GM12878 (cell line): ENCODE data around the gene THSD4. TPM values are rescaled to one million over a fixed set of nuclear protein-coding genes. Genes with fewer than 3 reads are reported as not detected.

Experiments
- ATAC-seq: fragments of 200-7000 bp; cut with Tn5 transposase; 3 replicates; pipeline ENCODE4 v1.9.1; 2020; ENCODE audit warnings: mild to moderate bottlenecking, moderate library complexity
- BruUV-seq: library from RNA; stranded (reverse); fragments of 400-500 nt; replicated peaks from 2 replicates; lab custom pipeline; 2021; lab: Mats Ljungman, UMichigan
- CTCF ChIA-PET: fragments of 300-600 bp; sonication (Branson Sonifier 250); formaldehyde crosslinking; extraction: SDS; loops from one replicate; lab custom pipeline; 2021; ENCODE audit warnings: inconsistent platforms; lab: Yijun Ruan, JAX
- POLR2A ChIA-PET: fragments of 350-600 bp; formaldehyde crosslinking; extraction: SDS; loops from one replicate; lab custom pipeline; 2021; ENCODE audit warnings: inconsistent platforms; lab: Charles Lee
- RAD21 ChIA-PET: fragments of 300-600 bp; sonication (Branson Sonifier 250); formaldehyde crosslinking; loops from one replicate; lab custom pipeline; 2023; ENCODE audit warnings: antibody characterized with exemption; ENCODE audit not compliant: unreplicated experiment; lab: Charles Lee
- SMC1A ChIA-PET: fragments of 300-600 bp; sonication (Branson Sonifier 250); formaldehyde crosslinking; loops from one replicate; lab custom pipeline; 2023; ENCODE audit not compliant: unreplicated experiment, uncharacterized antibody; lab: Charles Lee
- DNase-seq: peaks from one replicate; pipeline ENCODE4 v3.0.0-alpha.2; 2011; ENCODE audit warnings: low read depth, low spot score
- FAIRE-seq: peaks from 3 replicates; lab custom pipeline; 2011; peaks lifted over from hg19 to GRCh38; lab: Jason Lieb, UNC
- H2AFZ ChIP-seq: 2 replicates; pipeline ENCODE4 v1.6.0; 2011; ENCODE audit warnings: low read depth, low read length, control low read depth; ENCODE audit not compliant: control insufficient read depth
- H3K27ac ChIP-seq: 2 replicates; pipeline ENCODE4 v1.5.1; 2011; ENCODE audit warnings: control low read depth; ENCODE audit not compliant: control insufficient read depth, insufficient read depth
- H3K27me3 ChIP-seq, 2 experiments: replicated peaks in 1 of 2; 2 replicates each; pipeline versions ENCODE4 v1.6.0 to v1.6.1; 2011; ENCODE audit warnings: low read length in 1 of 2; ENCODE audit not compliant: control insufficient read depth in 2 of 2, insufficient read depth in 2 of 2
- H3K36me3 ChIP-seq, 2 experiments: 2 replicates each; pipeline ENCODE4 v1.5.1; 2011; ENCODE audit warnings: low read length in 1 of 2; ENCODE audit not compliant: control insufficient read depth in 2 of 2, insufficient read depth in 2 of 2
- H3K4me1 ChIP-seq: 2 replicates; pipeline ENCODE4 v1.6.1; 2011; ENCODE audit warnings: mild to moderate bottlenecking, low read length, moderate library complexity, mixed read lengths; ENCODE audit not compliant: control insufficient read depth, insufficient read depth
- H3K4me2 ChIP-seq: 2 replicates; pipeline ENCODE4 v1.6.0; 2011; ENCODE audit warnings: control low read depth; ENCODE audit not compliant: control insufficient read depth, insufficient read depth
- H3K4me3 ChIP-seq: fragments of 200-600 bp; sonication (generic); 2 replicates; pipeline ENCODE4 v1.5.1; 2016
- H3K79me2 ChIP-seq: 2 replicates; pipeline ENCODE4 v1.6.0; 2011; ENCODE audit warnings: low read length; ENCODE audit not compliant: control insufficient read depth, insufficient read depth
- H3K9ac ChIP-seq: 2 replicates; pipeline ENCODE4 v1.8.0; 2011; ENCODE audit warnings: low read length, control low read depth, mixed read lengths; ENCODE audit not compliant: control insufficient read depth, insufficient read depth
- H3K9me3 ChIP-seq: replicated peaks from 3 replicates; pipeline ENCODE4 v1.5.1; 2011; ENCODE audit warnings: mild to moderate bottlenecking, low read length; ENCODE audit not compliant: control insufficient read depth, insufficient read depth
- H4K20me1 ChIP-seq: 2 replicates; pipeline ENCODE4 v1.6.0; 2011; ENCODE audit not compliant: control insufficient read depth, insufficient read depth
- WGBS: methylation state at CpG from one replicate; pipeline ENCODE4 v1.1.6; 2016; ENCODE audit warnings: low lambda C conversion rate; ENCODE audit not compliant: insufficient replicate concordance, insufficient coverage; ENCODE audit errors: missing lambda C conversion rate; 5-methylcytosine and 5-hydroxymethylcytosine counted together
- in situ Hi-C: fragments of 300-500 bp; cut with MboI; formaldehyde crosslinking; loops from 9 replicates; pipeline ENCODE4 v1.14.3; 2018; ENCODE audit warnings: mixed read lengths
- intact Hi-C: fragments of 100-400 bp; cut with micrococcal nuclease; formaldehyde crosslinking; loops from one replicate; pipeline ENCODE4 v1.14.2; 2022; ENCODE audit not compliant: unreplicated experiment
- polyA plus RNA-seq, 11 experiments: library from polyadenylated mRNA; depleted of rRNA in 4 of 11; unstranded in 6 of 11; stranded (reverse) in 5 of 11; fragments of >200 nt; fragmentation: Nextera tagmentation in 4 of 11; fragmentation: Illumina TruSeq in 1 of 11; extraction: Ambion mirVana in 4 of 11; extraction: Trizol in 1 of 11; gene quantifications; 1 replicate in 1 of 11; 2 replicates in 10 of 11; pipeline versions ENCODE4 v1.2.1 to v1.2.3, GENCODE V29; 2011 to 2016; ENCODE audit warnings: inconsistent platforms in 2 of 11, missing spikeins in 2 of 11, low read depth in 1 of 11
- total RNA-seq, 4 experiments: library from RNA; depleted of rRNA in 3 of 4; stranded (reverse); fragments of >200 nt in 3 of 4; fragmentation: Illumina TruSeq in 1 of 4; extraction: Trizol in 1 of 4; gene quantifications; 2 replicates each; pipeline versions ENCODE4 v1.2.1 to v1.2.3, GENCODE V29; 2013 to 2021
- TF ChIP-seq, protein P1 (sequence below): IDR thresholded peaks from 2 replicates; pipeline ENCODE4 v1.6.1; 2012; ENCODE audit warnings: low read depth, low read length, improper control_type of control experiment
- TF ChIP-seq, protein P2 (sequence below): fragments of 450-650 bp; IDR thresholded peaks from 2 replicates; pipeline ENCODE4 v1.6.1; 2016; ENCODE audit warnings: mild to moderate bottlenecking, moderate library complexity, borderline replicate concordance

The THSD4 gene
- total and polyA plus RNA-seq, 10 of the 15 experiments (the other 5 are each of a cell fraction or from before 2014, with no cell fraction given): 0.04 to 0.13 (median 0.05) TPM; not detected in 7

DNA sequence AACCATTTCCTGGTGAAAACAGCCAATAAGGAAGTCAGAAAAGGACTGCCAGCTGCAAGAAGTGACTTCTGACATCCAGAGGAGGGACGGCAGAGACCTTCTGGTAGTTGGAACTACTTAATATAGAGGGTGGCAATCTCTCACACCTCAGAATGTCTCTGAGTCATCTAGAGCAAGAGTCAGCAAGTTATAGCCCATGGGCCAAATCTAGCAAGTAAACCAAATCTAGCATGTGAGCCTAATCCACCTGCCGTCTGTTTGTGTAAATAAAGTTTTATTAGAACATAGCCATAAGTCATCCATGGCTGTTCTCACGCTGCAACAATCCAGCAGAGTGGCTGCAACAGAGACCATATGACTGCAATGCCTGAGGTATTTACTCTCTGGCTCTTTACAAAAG, 534.6 kb downstream of the THSD4 start:
- H3K4me1 ChIP-seq: no peaks in the 10 kb centered on the region
- H2AFZ ChIP-seq: no peak overlapping the region
- no peak overlapping the region for H3K4me3 ChIP-seq
- intact Hi-C loops: no loop called here
- no peaks in the 10 kb centered on the region for H4K20me1 ChIP-seq
- no peak for DNase-seq
- no peak overlapping the region for H3K4me2 ChIP-seq
- ChIA-PET SMC1A (no interaction called here), POLR2A (no interaction called here), CTCF (no interaction called here)
- no peaks in the 10 kb centered on the region for H3K36me3 ChIP-seq
- WGBS: 64% methylated on average over 3 of the region's 3 CpGs
- H3K27me3 ChIP-seq: no peaks in the 10 kb centered on the region; a peak in 1 of 4 replicates
- H3K9me3 ChIP-seq: no peaks in the 10 kb centered on the region
- no peak for FAIRE-seq
- in situ Hi-C loops: no loop called here
- H3K27ac ChIP-seq: no peak overlapping the region
- TF ChIP-seq, protein P1, sequence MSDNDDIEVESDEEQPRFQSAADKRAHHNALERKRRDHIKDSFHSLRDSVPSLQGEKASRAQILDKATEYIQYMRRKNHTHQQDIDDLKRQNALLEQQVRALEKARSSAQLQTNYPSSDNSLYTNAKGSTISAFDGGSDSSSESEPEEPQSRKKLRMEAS: no peak
- TF ChIP-seq, protein P2, sequence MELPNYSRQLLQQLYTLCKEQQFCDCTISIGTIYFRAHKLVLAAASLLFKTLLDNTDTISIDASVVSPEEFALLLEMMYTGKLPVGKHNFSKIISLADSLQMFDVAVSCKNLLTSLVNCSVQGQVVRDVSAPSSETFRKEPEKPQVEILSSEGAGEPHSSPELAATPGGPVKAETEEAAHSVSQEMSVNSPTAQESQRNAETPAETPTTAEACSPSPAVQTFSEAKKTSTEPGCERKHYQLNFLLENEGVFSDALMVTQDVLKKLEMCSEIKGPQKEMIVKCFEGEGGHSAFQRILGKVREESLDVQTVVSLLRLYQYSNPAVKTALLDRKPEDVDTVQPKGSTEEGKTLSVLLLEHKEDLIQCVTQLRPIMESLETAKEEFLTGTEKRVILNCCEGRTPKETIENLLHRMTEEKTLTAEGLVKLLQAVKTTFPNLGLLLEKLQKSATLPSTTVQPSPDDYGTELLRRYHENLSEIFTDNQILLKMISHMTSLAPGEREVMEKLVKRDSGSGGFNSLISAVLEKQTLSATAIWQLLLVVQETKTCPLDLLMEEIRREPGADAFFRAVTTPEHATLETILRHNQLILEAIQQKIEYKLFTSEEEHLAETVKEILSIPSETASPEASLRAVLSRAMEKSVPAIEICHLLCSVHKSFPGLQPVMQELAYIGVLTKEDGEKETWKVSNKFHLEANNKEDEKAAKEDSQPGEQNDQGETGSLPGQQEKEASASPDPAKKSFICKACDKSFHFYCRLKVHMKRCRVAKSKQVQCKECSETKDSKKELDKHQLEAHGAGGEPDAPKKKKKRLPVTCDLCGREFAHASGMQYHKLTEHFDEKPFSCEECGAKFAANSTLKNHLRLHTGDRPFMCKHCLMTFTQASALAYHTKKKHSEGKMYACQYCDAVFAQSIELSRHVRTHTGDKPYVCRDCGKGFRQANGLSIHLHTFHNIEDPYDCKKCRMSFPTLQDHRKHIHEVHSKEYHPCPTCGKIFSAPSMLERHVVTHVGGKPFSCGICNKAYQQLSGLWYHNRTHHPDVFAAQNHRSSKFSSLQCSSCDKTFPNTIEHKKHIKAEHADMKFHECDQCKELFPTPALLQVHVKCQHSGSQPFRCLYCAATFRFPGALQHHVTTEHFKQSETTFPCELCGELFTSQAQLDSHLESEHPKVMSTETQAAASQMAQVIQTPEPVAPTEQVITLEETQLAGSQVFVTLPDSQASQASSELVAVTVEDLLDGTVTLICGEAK: peak; percentile 59
- TF ChIP-seq, all 136 proteins: peak for 1
- Histone ChIP-seq H3K9ac (no peak overlapping the region), H3K79me2 (no peaks in the 10 kb centered on the region)
- RAD21 ChIA-PET: no interaction called here
- ATAC-seq: no peak
- BruUV-seq: no TSS peak
